HCT116 (cell line): ENCODE measurements around the gene ANAPC5. TPM values are rescaled to one million over a fixed set of nuclear protein-coding genes. Genes with fewer than 3 reads are reported as not detected.

Source experiments
- ATAC-seq: fragments of 200-7000 bp; cut with Tn5 transposase; 2 replicates; pipeline ENCODE4 v1.9.1; 2020; ENCODE audit warnings: mild to moderate bottlenecking, moderate library complexity
- BruUV-seq: library from RNA; stranded (reverse); fragments of 400-500 nt; replicated peaks from 2 replicates; lab custom pipeline; 2021; lab: Mats Ljungman, UMichigan
- CTCF ChIA-PET: fragments of 300-600 bp; sonication (Branson Sonifier 250); formaldehyde crosslinking; loops from one replicate; lab custom pipeline; 2021; ENCODE audit warnings: antibody characterized with exemption; lab: Charles Lee
- POLR2A ChIA-PET: fragments of 300-600, 350-600 bp; sonication (Branson Sonifier 250); formaldehyde crosslinking; loops from one replicate; lab custom pipeline; 2021; ENCODE audit warnings: antibody characterized with exemption; lab: Charles Lee
- RAD21 ChIA-PET, 2 experiments: fragments of 300-600 bp; sonication (Branson Sonifier 250); formaldehyde crosslinking; loops; one replicate each; lab custom pipeline; 2023; ENCODE audit warnings: low total read pairs in 2 of 2; ENCODE audit not compliant: uncharacterized antibody in 2 of 2, unreplicated experiment in 2 of 2, low non-redundant PET in 1 of 2; lab: Charles Lee
- DNase-seq: peaks from one replicate; pipeline ENCODE4 v3.0.0-alpha.2; 2010; ENCODE audit warnings: low read depth, low spot score
- H2AFZ ChIP-seq: fragments of 200-600 bp; shearing (Covaris generic), sonication (generic); 2 replicates; pipeline ENCODE4 v1.6.1; 2017; ENCODE audit warnings: low read depth, mixed run types, mixed read lengths, antibody characterized with exemption, low read length; ENCODE audit not compliant: poor library complexity, severe bottlenecking
- H3K27ac ChIP-seq: 2 replicates; pipeline ENCODE4 v1.5.1; 2012; ENCODE audit warnings: low read depth, low read length
- H3K27me3 ChIP-seq: fragments of 200-600 bp; sonication (generic); 2 replicates; pipeline ENCODE4 v1.6.1; 2016; ENCODE audit warnings: mixed run types, low read length, mixed read lengths; ENCODE audit not compliant: insufficient read depth
- H3K36me3 ChIP-seq, 2 experiments: fragments of 200-500 bp in 1 of 2; fragments of 200-600 bp in 1 of 2; sonication (Bioruptor generic) in 1 of 2; sonication (generic) in 1 of 2; 2 replicates each; pipeline versions ENCODE4 v1.5.1 to v1.6.1; 2014 to 2016; ENCODE audit warnings: low read length in 2 of 2, inconsistent platforms in 1 of 2, mixed read lengths in 1 of 2, mixed run types in 1 of 2; ENCODE audit not compliant: insufficient read depth in 2 of 2, control insufficient read depth in 1 of 2
- H3K4me1 ChIP-seq, 2 experiments: fragments of 200-600 bp in 1 of 2; sonication (generic) in 1 of 2; 2 replicates each; pipeline versions ENCODE4 v1.5.1 to v1.6.1; 2012 to 2017; ENCODE audit warnings: low read length in 2 of 2, inconsistent platforms in 1 of 2, mild to moderate bottlenecking in 1 of 2, mixed read lengths in 1 of 2, mixed run types in 1 of 2, moderate library complexity in 1 of 2; ENCODE audit not compliant: insufficient read depth in 2 of 2, control insufficient read depth in 1 of 2
- H3K4me2 ChIP-seq: fragments of 200-600 bp; sonication (generic); 2 replicates; pipeline ENCODE4 v1.6.1; 2017; ENCODE audit warnings: mixed run types, low read length, mixed read lengths
- H3K4me3 ChIP-seq, 2 experiments: fragments of 200-600 bp in 1 of 2; sonication (generic) in 1 of 2; replicated peaks in 1 of 2; 2 replicates each; pipeline ENCODE4 v1.5.1; 2011 to 2016; ENCODE audit warnings: low read length in 2 of 2, control low read depth in 1 of 2, low read depth in 1 of 2, mild to moderate bottlenecking in 1 of 2, mixed read lengths in 1 of 2, mixed run types in 1 of 2
- H3K79me2 ChIP-seq: fragments of 200-600 bp; sonication (generic); 2 replicates; pipeline ENCODE4 v1.6.1; 2017; ENCODE audit warnings: mild to moderate bottlenecking, mixed run types, low read length, moderate library complexity, mixed read lengths; ENCODE audit not compliant: insufficient read depth
- H3K9ac ChIP-seq: fragments of 200-600 bp; sonication (generic); 2 replicates; pipeline ENCODE4 v1.6.1; 2016; ENCODE audit warnings: low read length, mixed read lengths
- H3K9me2 ChIP-seq: fragments of 200-600 bp; sonication (generic), shearing (Covaris generic); 2 replicates; pipeline ENCODE4 v1.6.1; 2017; ENCODE audit warnings: mixed run types, mild to moderate bottlenecking, moderate library complexity; ENCODE audit not compliant: insufficient read depth
- H3K9me3 ChIP-seq, 2 experiments: fragments of 200-500 bp in 1 of 2; fragments of 200-600 bp in 1 of 2; sonication (Bioruptor generic) in 1 of 2; sonication (generic) in 1 of 2; 2 replicates each; pipeline ENCODE4 v1.6.1; 2014 to 2017; ENCODE audit warnings: low read length in 2 of 2, mixed read lengths in 2 of 2, inconsistent platforms in 1 of 2, low read depth in 1 of 2, mild to moderate bottlenecking in 1 of 2, mixed run types in 1 of 2, moderate library complexity in 1 of 2; ENCODE audit not compliant: control insufficient read depth in 1 of 2, insufficient read depth in 1 of 2
- H4K20me1 ChIP-seq: fragments of 200-600 bp; sonication (generic), shearing (Covaris generic); 2 replicates; pipeline ENCODE4 v1.6.1; 2017; ENCODE audit warnings: mixed run types, mild to moderate bottlenecking, moderate library complexity; ENCODE audit not compliant: insufficient read depth
- ATF3 ChIP-seq: IDR thresholded peaks from 2 replicates; pipeline ENCODE4 v1.6.1; 2012
- CEBPB ChIP-seq: IDR thresholded peaks from 2 replicates; pipeline ENCODE4 v1.6.1; 2012; ENCODE audit warnings: low read depth
- EGR1 ChIP-seq: IDR thresholded peaks from 2 replicates; pipeline ENCODE4 v1.6.1; 2012; ENCODE audit warnings: low read depth
- ELF1 ChIP-seq: IDR thresholded peaks from 2 replicates; pipeline ENCODE4 v1.6.1; 2012; ENCODE audit warnings: low read depth, borderline replicate concordance
- EZH2 ChIP-seq: fragments of 200-600 bp; sonication (generic); IDR thresholded peaks from 2 replicates; pipeline ENCODE4 v1.6.1; 2017; ENCODE audit warnings: antibody characterized with exemption, mixed run types
- EZH2phosphoT487 ChIP-seq: fragments of 200-600 bp; IDR thresholded peaks from 2 replicates; pipeline ENCODE4 v1.6.1; 2018; ENCODE audit warnings: antibody characterized with exemption, borderline replicate concordance
- JUND ChIP-seq: IDR thresholded peaks from 2 replicates; pipeline ENCODE4 v1.6.1; 2012
- POLR2A ChIP-seq: IDR thresholded peaks from 2 replicates; pipeline ENCODE4 v1.7.0; 2011; ENCODE audit warnings: borderline replicate concordance; ENCODE audit not compliant: insufficient read depth, insufficient read length; ENCODE audit errors: extremely low read depth
- POLR2AphosphoS5 ChIP-seq: IDR thresholded peaks from 2 replicates; pipeline ENCODE4 v1.6.1; 2011; ENCODE audit warnings: mild to moderate bottlenecking, low read depth, low read length, moderate library complexity
- RAD21 ChIP-seq: IDR thresholded peaks from 2 replicates; pipeline ENCODE4 v1.6.1; 2012; ENCODE audit warnings: low read depth, mild to moderate bottlenecking
- SIN3A ChIP-seq: IDR thresholded peaks from 2 replicates; pipeline ENCODE4 v1.6.1; 2012; ENCODE audit warnings: low read depth
- SP1 ChIP-seq: IDR thresholded peaks from 2 replicates; pipeline ENCODE4 v1.6.1; 2012; ENCODE audit warnings: low read depth
- TCF7L2 ChIP-seq: IDR thresholded peaks from 2 replicates; pipeline ENCODE4 v1.7.0; 2011; ENCODE audit warnings: borderline replicate concordance, inconsistent platforms; ENCODE audit not compliant: insufficient read depth, insufficient read length; ENCODE audit errors: extremely low read depth
- ZBTB33 ChIP-seq: IDR thresholded peaks from 2 replicates; pipeline ENCODE4 v1.6.1; 2011; ENCODE audit warnings: mild to moderate bottlenecking, low read length, moderate library complexity; ENCODE audit not compliant: insufficient replicate concordance; ENCODE audit errors: extremely low read depth
- ZNF274 ChIP-seq: fragments of 200-500 bp; sonication (Bioruptor generic); IDR thresholded peaks from 2 replicates; pipeline ENCODE4 v1.6.1; 2014; ENCODE audit warnings: mild to moderate bottlenecking, low read depth, low read length, inconsistent platforms
- intact Hi-C: fragments of 100-400 bp; cut with micrococcal nuclease; formaldehyde crosslinking; loops from 2 replicates; pipeline ENCODE4 v1.10.0; 2022
- total RNA-seq: library from RNA; stranded (reverse); gene quantifications from one replicate; pipeline ENCODE4 v1.2.1, GENCODE V29; 2021; ENCODE audit not compliant: unreplicated experiment
- TF ChIP-seq, protein P1 (sequence below): IDR thresholded peaks from 2 replicates; pipeline ENCODE4 v1.6.1; 2012
- TF ChIP-seq, protein P2 (sequence below), 3 experiments: fragments of 200-600 bp in 1 of 3; sonication (generic) in 1 of 3; IDR thresholded peaks in 2 of 3; conservative IDR thresholded peaks in 1 of 3; 2 replicates each; pipeline ENCODE4 v1.5.1; 2012 to 2017; ENCODE audit warnings: low read depth in 2 of 3, low read length in 2 of 3, antibody characterized with exemption in 1 of 3, borderline replicate concordance in 1 of 3, control low read depth in 1 of 3, mild to moderate bottlenecking in 1 of 3, mixed read lengths in 1 of 3, mixed run types in 1 of 3, moderate library complexity in 1 of 3; ENCODE audit not compliant: insufficient read depth in 1 of 3

The ANAPC5 gene
- total RNA-seq, 1 experiment from 2014 or later = 112 TPM

DNA sequence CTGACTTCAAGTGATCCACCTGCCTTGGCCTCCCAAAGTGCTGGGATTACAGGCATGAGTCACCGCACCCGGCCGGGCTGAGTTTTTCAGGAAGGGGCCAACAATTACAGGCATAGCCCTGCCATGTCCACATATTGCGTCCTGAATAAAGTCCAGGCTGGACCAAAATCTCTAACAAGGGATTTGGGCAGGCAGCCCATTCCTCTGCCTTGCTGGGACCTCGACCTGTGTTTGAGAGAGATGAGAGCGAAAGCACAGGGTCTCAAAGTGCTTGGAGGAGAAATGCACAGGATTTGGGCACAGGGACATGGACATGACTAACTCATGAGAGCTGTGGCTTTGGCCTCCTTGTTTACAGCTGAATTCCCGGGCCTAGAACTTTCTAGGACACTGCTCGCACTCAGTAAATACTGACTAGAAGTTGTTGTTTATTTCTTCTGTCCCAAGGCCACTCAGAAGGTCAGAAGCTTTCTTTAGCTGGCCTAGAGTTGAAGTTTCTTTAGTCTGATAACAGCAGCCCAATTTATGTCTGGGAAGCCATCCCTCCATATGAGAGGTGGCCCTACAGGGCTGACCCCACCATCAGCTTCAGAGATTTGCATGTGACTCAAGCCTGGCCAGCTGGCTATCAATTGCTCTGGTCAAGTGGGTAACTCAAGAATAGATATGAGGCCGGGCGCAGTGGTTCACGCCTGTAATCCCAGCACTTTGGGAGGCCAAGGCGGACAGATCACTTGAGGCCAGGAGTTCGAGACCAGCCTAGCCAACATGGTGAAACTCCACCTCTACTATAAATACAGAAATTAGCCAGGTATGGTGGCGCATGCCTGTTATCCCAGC, 67.4 kb downstream of the ANAPC5 start:
- ChIA-PET RAD21 (no interaction called here), POLR2A (no interaction called here)
- H3K4me3 ChIP-seq = no peak overlapping the region

More for the DNA sequence above, 67.4 kb downstream of the ANAPC5 start:
- H3K9ac ChIP-seq = no peak overlapping the region
- no TSS peak for BruUV-seq
- H3K9me2 ChIP-seq = no peaks in the 10 kb centered on the region
- H3K79me2 ChIP-seq = peaks cover 34% of the 10 kb centered on the region; the same call in 1 of the 2 replicates
- H4K20me1 ChIP-seq = no peaks in the 10 kb centered on the region
- TF ChIP-seq TCF7L2 = no peak
- no peak for TF ChIP-seq EGR1
- no peak for TF ChIP-seq SP1
- TF ChIP-seq ATF3 = no peak
- TF ChIP-seq ZNF274 = no peak
- TF ChIP-seq CEBPB = no peak
- no peak for TF ChIP-seq ZBTB33
- no peak for TF ChIP-seq JUND
- no peak for TF ChIP-seq RAD21
- no peak for TF ChIP-seq EZH2
- TF ChIP-seq, protein P1, sequence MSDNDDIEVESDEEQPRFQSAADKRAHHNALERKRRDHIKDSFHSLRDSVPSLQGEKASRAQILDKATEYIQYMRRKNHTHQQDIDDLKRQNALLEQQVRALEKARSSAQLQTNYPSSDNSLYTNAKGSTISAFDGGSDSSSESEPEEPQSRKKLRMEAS = no peak
- TF ChIP-seq POLR2A = no peak
- no peak for TF ChIP-seq POLR2AphosphoS5
- no peak for TF ChIP-seq ELF1
- TF ChIP-seq, protein P2, sequence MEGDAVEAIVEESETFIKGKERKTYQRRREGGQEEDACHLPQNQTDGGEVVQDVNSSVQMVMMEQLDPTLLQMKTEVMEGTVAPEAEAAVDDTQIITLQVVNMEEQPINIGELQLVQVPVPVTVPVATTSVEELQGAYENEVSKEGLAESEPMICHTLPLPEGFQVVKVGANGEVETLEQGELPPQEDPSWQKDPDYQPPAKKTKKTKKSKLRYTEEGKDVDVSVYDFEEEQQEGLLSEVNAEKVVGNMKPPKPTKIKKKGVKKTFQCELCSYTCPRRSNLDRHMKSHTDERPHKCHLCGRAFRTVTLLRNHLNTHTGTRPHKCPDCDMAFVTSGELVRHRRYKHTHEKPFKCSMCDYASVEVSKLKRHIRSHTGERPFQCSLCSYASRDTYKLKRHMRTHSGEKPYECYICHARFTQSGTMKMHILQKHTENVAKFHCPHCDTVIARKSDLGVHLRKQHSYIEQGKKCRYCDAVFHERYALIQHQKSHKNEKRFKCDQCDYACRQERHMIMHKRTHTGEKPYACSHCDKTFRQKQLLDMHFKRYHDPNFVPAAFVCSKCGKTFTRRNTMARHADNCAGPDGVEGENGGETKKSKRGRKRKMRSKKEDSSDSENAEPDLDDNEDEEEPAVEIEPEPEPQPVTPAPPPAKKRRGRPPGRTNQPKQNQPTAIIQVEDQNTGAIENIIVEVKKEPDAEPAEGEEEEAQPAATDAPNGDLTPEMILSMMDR (IDR thresholded peaks at IDR 0.05 in 2 of 3, conservative IDR thresholded peaks at IDR 0.05 in 1 of 3; ENCODE audit: borderline replicate concordance in 1 of 3, insufficient read depth in 1 of 3, low read depth in 2 of 3, low read length in 2 of 3) = no peak
- no peak for TF ChIP-seq EZH2phosphoT487
- TF ChIP-seq SIN3A = no peak
- DNase-seq (no peak), ATAC-seq (no peak)
- H3K36me3 ChIP-seq = no peaks in the 10 kb centered on the region
- no peaks in the 10 kb centered on the region for H3K9me3 ChIP-seq
- H3K4me2 ChIP-seq = no peak overlapping the region
- CTCF ChIA-PET = no interaction called here
- H3K27ac ChIP-seq = no peak overlapping the region
- no peak overlapping the region for H2AFZ ChIP-seq
- no peaks in the 10 kb centered on the region for H3K27me3 ChIP-seq
- intact Hi-C loops = no loop called here
- no peaks in the 10 kb centered on the region; a peak in 1 of 4 replicates for H3K4me1 ChIP-seq
